Panc1 (cell line): ENCODE data around the gene TMA7B. TPM values are rescaled to one million over a fixed set of nuclear protein-coding genes. Genes with fewer than 3 reads are reported as not detected.

Experiments
- ATAC-seq: fragments of 200-7000 bp; cut with Tn5 transposase; 2 replicates; pipeline ENCODE4 v1.9.1; 2020; ENCODE audit warnings: mild to moderate bottlenecking, moderate library complexity
- BruUV-seq: library from RNA; stranded (reverse); fragments of 400-500 nt; replicated peaks from 2 replicates; lab custom pipeline; 2021; lab: Mats Ljungman, UMichigan
- CTCF ChIA-PET: fragments of 300-600 bp; sonication (Branson Sonifier 250); formaldehyde crosslinking; loops from one replicate; lab custom pipeline; 2022; ENCODE audit warnings: antibody characterized with exemption; lab: Charles Lee
- POLR2A ChIA-PET: fragments of 300-600 bp; sonication (Branson Sonifier 250); formaldehyde crosslinking; loops from one replicate; lab custom pipeline; 2022; ENCODE audit warnings: antibody characterized with exemption; lab: Charles Lee
- DNase-seq: peaks from one replicate; pipeline ENCODE4 v3.0.0-alpha.2; 2010; ENCODE audit warnings: low read depth, low spot score
- H3K27ac ChIP-seq: 2 replicates; pipeline ENCODE4 v1.5.1; 2011; ENCODE audit warnings: mild to moderate bottlenecking, low read length, inconsistent platforms
- H3K27me3 ChIP-seq: fragments of 200-500 bp; sonication (Bioruptor generic); 2 replicates; pipeline ENCODE4 v1.6.0; 2014; ENCODE audit warnings: low read length, inconsistent platforms; ENCODE audit not compliant: control insufficient read depth, insufficient read depth
- H3K36me3 ChIP-seq: fragments of 200-500 bp; sonication (Bioruptor generic); 2 replicates; pipeline ENCODE4 v1.5.1; 2014; ENCODE audit warnings: inconsistent platforms, mild to moderate bottlenecking, low read length, moderate library complexity; ENCODE audit not compliant: control insufficient read depth, insufficient read depth
- H3K4me1 ChIP-seq: 2 replicates; pipeline ENCODE4 v1.5.1; 2011; ENCODE audit warnings: inconsistent platforms, mild to moderate bottlenecking, low read length, moderate library complexity; ENCODE audit not compliant: control insufficient read depth, insufficient read depth
- H3K4me3 ChIP-seq, 2 experiments: 2 replicates each; pipeline ENCODE4 v1.5.1; 2011 to 2012; ENCODE audit warnings: low read depth in 2 of 2, low read length in 2 of 2, mild to moderate bottlenecking in 2 of 2, inconsistent platforms in 1 of 2, moderate library complexity in 1 of 2
- H3K9me3 ChIP-seq: fragments of 200-500 bp; sonication (Bioruptor generic); 2 replicates; pipeline ENCODE4 v1.5.1; 2014; ENCODE audit warnings: low read depth, mild to moderate bottlenecking, inconsistent platforms, low read length, moderate library complexity; ENCODE audit not compliant: control insufficient read depth, insufficient read depth
- CTCF ChIP-seq: fragments of 450-650 bp; IDR thresholded peaks from 2 replicates; pipeline ENCODE4 v1.5.1; 2017; ENCODE audit warnings: mild to moderate bottlenecking
- POLR2AphosphoS5 ChIP-seq: IDR thresholded peaks from 2 replicates; pipeline ENCODE4 v1.6.1; 2012; ENCODE audit warnings: mild to moderate bottlenecking, low read depth, low read length, moderate library complexity
- REST ChIP-seq, 2 experiments: IDR thresholded peaks; 2 replicates each; pipeline ENCODE4 v1.6.1; 2011 to 2012; ENCODE audit warnings: low read depth in 2 of 2, control low read depth in 1 of 2, low read length in 1 of 2, mild to moderate bottlenecking in 1 of 2, moderate library complexity in 1 of 2; ENCODE audit not compliant: insufficient read depth in 1 of 2
- SIN3A ChIP-seq: IDR thresholded peaks from 2 replicates; pipeline ENCODE4 v1.6.1; 2012; ENCODE audit warnings: low read depth, mild to moderate bottlenecking, low read length, moderate library complexity, borderline replicate concordance; ENCODE audit not compliant: insufficient read depth
- TCF7L2 ChIP-seq: IDR thresholded peaks from 2 replicates; pipeline ENCODE4 v1.6.1; 2011; ENCODE audit warnings: mild to moderate bottlenecking, low read depth, low read length, inconsistent platforms
- in situ Hi-C: cut with HindIII; loops from 2 replicates; pipeline ENCODE4 v1.10.0; 2016; ENCODE audit warnings: low sequenced_read_pairs, low pct_unique_long_range_greater_than_20kb
- intact Hi-C: fragments of 100-400 bp; cut with micrococcal nuclease; formaldehyde crosslinking; loops from one replicate; pipeline ENCODE4 v1.10.0; 2022; ENCODE audit not compliant: unreplicated experiment
- total RNA-seq: library from RNA; stranded (reverse); gene quantifications from one replicate; pipeline ENCODE4 v1.2.1, GENCODE V29; 2021; ENCODE audit not compliant: unreplicated experiment

The TMA7B gene
- total RNA-seq, 1 experiment from 2014 or later: not detected

- in situ Hi-C loops: no loop called here
- DNase-seq (no peak), ATAC-seq (no peak)
- intact Hi-C loops: no loop called here
- Histone ChIP-seq H3K9me3 (no peaks in the 10 kb centered on the region), H3K27me3 (no peaks in the 10 kb centered on the region; the same call in 1 of the 2 replicates), H3K27ac (no peak overlapping the region), H3K4me3 (no peak overlapping the region), H3K4me1 (no peaks in the 10 kb centered on the region; the same call in 1 of the 2 replicates), H3K36me3 (no peaks in the 10 kb centered on the region)
- POLR2A ChIA-PET: no interaction called here
- CTCF ChIA-PET: no interaction called here
- TF ChIP-seq POLR2AphosphoS5: no peak
- TF ChIP-seq REST (IDR thresholded peaks at IDR 0.05; ENCODE audit: insufficient read depth in 1 of 2, low read depth in 2 of 2, low read length in 1 of 2): no peak
- TF ChIP-seq CTCF: no peak
- TF ChIP-seq TCF7L2: no peak
- no peak for TF ChIP-seq SIN3A
- BruUV-seq: no TSS peak
Measured at GRCh38 chr22:40008726-40009291, 48.6 kb downstream of the TMA7B start.

GRCh38 chr22:40009292-40009774 is 49.1 kb downstream of the TMA7B start:
- intact Hi-C loops (no loop called here), in situ Hi-C loops (no loop called here)
- H3K4me1 ChIP-seq: no peaks in the 10 kb centered on the region; the same call in 1 of the 2 replicates
- ChIA-PET CTCF (no interaction called here), POLR2A (no interaction called here)
- H3K9me3 ChIP-seq: no peaks in the 10 kb centered on the region
- H3K27ac ChIP-seq: no peak overlapping the region
- H3K4me3 ChIP-seq: no peak overlapping the region
- BruUV-seq: no TSS peak
- ATAC-seq (no peak), DNase-seq (no peak)
- no peaks in the 10 kb centered on the region for H3K36me3 ChIP-seq
- H3K27me3 ChIP-seq: peaks cover 2% of the 10 kb centered on the region; the same call in 1 of the 2 replicates
- TF ChIP-seq REST (IDR thresholded peaks at IDR 0.05; ENCODE audit: insufficient read depth in 1 of 2, low read depth in 2 of 2, low read length in 1 of 2) (no peak), POLR2AphosphoS5 (no peak), TCF7L2 (no peak), CTCF (no peak), SIN3A (no peak)
